GM04504 (cell line): Measurements from ENCODE around the gene VGLL4.

ENCODE experiments used
- DNase-seq: peaks from one replicate; pipeline ENCODE4 v3.0.0-alpha.2; 2012; ENCODE audit warnings: low read depth

Gene VGLL4

GRCh38 chr3:11627612-11628011 is 16.1 kb downstream of the VGLL4 start:
- no peak for DNase-seq

GRCh38 chr3:11626084-11626463 is 17.6 kb downstream of the VGLL4 start:
- no peak for DNase-seq

GRCh38 chr3:11625376-11626083 is 18.2 kb downstream of the VGLL4 start:
- DNase-seq, result no peak

GRCh38 chr3:11624704-11625375 is 18.9 kb downstream of the VGLL4 start:
- no peak for DNase-seq

GRCh38 chr3:11624161-11624560 is 19.6 kb downstream of the VGLL4 start:
- no peak for DNase-seq

- DNase-seq, result no peak
Measured at GRCh38 chr3:11622586-11623550, 20.8 kb downstream of the VGLL4 start.

GRCh38 chr3:11621077-11621476 is 22.6 kb downstream of the VGLL4 start:
- no peak for DNase-seq

- DNase-seq, result no peak
Measured at GRCh38 chr3:11619946-11620652, 23.6 kb downstream of the VGLL4 start.

GRCh38 chr3:11619461-11619860 is 24.3 kb downstream of the VGLL4 start:
- no peak for DNase-seq

- DNase-seq, result no peak
Measured at GRCh38 chr3:11618904-11619303, 24.8 kb downstream of the VGLL4 start.

GRCh38 chr3:11616551-11616950 is 27.2 kb downstream of the VGLL4 start:
- DNase-seq, result no peak

- DNase-seq, result no peak
Measured at GRCh38 chr3:11613851-11614487, 29.7 kb downstream of the VGLL4 start.

- DNase-seq, result no peak
Measured at GRCh38 chr3:11613319-11613718, 30.4 kb downstream of the VGLL4 start.

GRCh38 chr3:11612515-11613188 is 31.1 kb downstream of the VGLL4 start:
- DNase-seq, result no peak

GRCh38 chr3:11611341-11611799 is 32.3 kb downstream of the VGLL4 start:
- DNase-seq, result no peak

- DNase-seq, result no peak
Measured at GRCh38 chr3:11610700-11611275, 32.9 kb downstream of the VGLL4 start.

GRCh38 chr3:11610044-11610671 is 33.6 kb downstream of the VGLL4 start:
- DNase-seq, result no peak

- no peak for DNase-seq
Measured at GRCh38 chr3:11609481-11609880, 34.2 kb downstream of the VGLL4 start.

- no peak for DNase-seq
Measured at GRCh38 chr3:11607816-11608215, 35.9 kb downstream of the VGLL4 start.

GRCh38 chr3:11606865-11607440 is 36.8 kb downstream of the VGLL4 start:
- DNase-seq, result no peak
